HCT116 (cell line): ENCODE data around the gene JCHAIN. TPM values are rescaled to one million over a fixed set of nuclear protein-coding genes. Genes with fewer than 3 reads are reported as not detected.

Source experiments
- total RNA-seq: library from RNA; stranded (reverse); gene quantifications from one replicate; pipeline ENCODE4 v1.2.1, GENCODE V29; 2021; ENCODE audit not compliant: unreplicated experiment

The JCHAIN gene
- total RNA-seq, 1 experiment from 2014 or later, result 0.79 TPM

Other genes starting within 250 kb of the JCHAIN start
- not detected for gene MUC7, start 194.3 kb downstream of the JCHAIN start, total RNA-seq
- not detected for gene AMTN, start 147.9 kb downstream of the JCHAIN start, total RNA-seq
- not detected for gene AMBN, start 74.3 kb downstream of the JCHAIN start, total RNA-seq
- gene ENAM, start 37.8 kb downstream of the JCHAIN start, total RNA-seq, result not detected
- gene UTP3, start 22.0 kb upstream of the JCHAIN start, total RNA-seq, result 33.7 TPM
- 32.9 TPM for gene RUFY3, start 55.5 kb upstream of the JCHAIN start, total RNA-seq
- 131 TPM for gene GRSF1, start 173.4 kb upstream of the JCHAIN start, total RNA-seq
- 33.2 TPM for gene MOB1B, start 235.9 kb upstream of the JCHAIN start, total RNA-seq